ENCODE results near the gene HMHB1.

DNA sequence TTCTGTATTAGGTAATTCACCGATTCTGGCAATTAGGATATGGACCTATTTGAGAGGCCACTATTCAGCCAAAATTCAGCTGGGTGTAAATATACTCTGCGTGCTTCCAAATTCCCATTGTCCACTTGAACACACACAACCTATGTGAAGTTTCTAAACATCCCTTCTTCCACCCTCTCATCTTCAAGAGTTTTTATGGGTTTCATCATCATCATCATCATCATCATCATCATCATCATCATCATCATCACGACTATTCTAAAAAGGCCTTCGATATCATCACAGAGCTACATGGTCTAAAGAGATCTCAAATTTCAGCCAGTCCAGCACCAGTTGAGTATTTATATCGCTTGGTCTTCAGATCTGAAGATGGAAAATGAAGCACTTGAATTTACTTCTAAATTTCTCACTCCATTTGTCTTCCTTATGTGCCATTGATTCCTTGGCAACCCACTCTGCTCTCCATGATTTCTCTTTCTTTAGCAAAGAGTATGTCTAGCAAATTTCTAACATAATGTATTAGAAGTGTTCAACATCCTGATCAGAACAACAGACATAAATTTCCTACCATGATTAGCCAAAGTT, 49.2 kb upstream of the HMHB1 start:
- TF ChIP-seq CTCF (IDR thresholded peaks at IDR 0.05; ENCODE audit: poor library complexity) (no peak), EZH2 (IDR thresholded peaks at IDR 0.05; ENCODE audit: borderline replicate concordance) (no peak), EZH2phosphoT487 (IDR thresholded peaks at IDR 0.05; ENCODE audit: low read depth, severe bottlenecking, unreplicated experiment) (no peak)
